WTC11 (cell line): Measurements from ENCODE around the gene PPDPF.

Experiments used
- CTCF ChIP-seq: fragments of 200-600 bp; IDR thresholded peaks from 2 replicates; pipeline ENCODE4 v1.8.0; 2022; ENCODE audit warnings: antibody characterized with exemption
- FOXJ3 ChIP-seq: sonication (generic); formaldehyde crosslinking; IDR thresholded peaks from 2 replicates; pipeline ENCODE4 v1.9.0; 2021; ENCODE audit warnings: missing genetic modification reagents, mild to moderate bottlenecking, borderline replicate concordance
- TF ChIP-seq, protein P1 (sequence below): sonication (generic); formaldehyde crosslinking; IDR thresholded peaks from 2 replicates; pipeline ENCODE4 v1.8.0; 2023; ENCODE audit warnings: mild to moderate bottlenecking, missing genetic modification reagents
- TF ChIP-seq, protein P2 (sequence below): sonication (generic); formaldehyde crosslinking; IDR thresholded peaks from 2 replicates; pipeline ENCODE4 v1.8.1; 2023; ENCODE audit warnings: mild to moderate bottlenecking, missing genetic modification reagents
- TF ChIP-seq, protein P3 (sequence below): sonication (generic); formaldehyde crosslinking; IDR thresholded peaks from 2 replicates; pipeline ENCODE4 v1.8.0; 2022; ENCODE audit warnings: mild to moderate bottlenecking, missing genetic modification reagents

GRCh38 chr20:63517376-63518309, 2.9 kb upstream of the PPDPF start:
- TF ChIP-seq CTCF, result no peak
- TF ChIP-seq, protein P1, sequence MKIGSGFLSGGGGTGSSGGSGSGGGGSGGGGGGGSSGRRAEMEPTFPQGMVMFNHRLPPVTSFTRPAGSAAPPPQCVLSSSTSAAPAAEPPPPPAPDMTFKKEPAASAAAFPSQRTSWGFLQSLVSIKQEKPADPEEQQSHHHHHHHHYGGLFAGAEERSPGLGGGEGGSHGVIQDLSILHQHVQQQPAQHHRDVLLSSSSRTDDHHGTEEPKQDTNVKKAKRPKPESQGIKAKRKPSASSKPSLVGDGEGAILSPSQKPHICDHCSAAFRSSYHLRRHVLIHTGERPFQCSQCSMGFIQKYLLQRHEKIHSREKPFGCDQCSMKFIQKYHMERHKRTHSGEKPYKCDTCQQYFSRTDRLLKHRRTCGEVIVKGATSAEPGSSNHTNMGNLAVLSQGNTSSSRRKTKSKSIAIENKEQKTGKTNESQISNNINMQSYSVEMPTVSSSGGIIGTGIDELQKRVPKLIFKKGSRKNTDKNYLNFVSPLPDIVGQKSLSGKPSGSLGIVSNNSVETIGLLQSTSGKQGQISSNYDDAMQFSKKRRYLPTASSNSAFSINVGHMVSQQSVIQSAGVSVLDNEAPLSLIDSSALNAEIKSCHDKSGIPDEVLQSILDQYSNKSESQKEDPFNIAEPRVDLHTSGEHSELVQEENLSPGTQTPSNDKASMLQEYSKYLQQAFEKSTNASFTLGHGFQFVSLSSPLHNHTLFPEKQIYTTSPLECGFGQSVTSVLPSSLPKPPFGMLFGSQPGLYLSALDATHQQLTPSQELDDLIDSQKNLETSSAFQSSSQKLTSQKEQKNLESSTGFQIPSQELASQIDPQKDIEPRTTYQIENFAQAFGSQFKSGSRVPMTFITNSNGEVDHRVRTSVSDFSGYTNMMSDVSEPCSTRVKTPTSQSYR (CRISPR knock-in tag), result no peak
- TF ChIP-seq, protein P2, sequence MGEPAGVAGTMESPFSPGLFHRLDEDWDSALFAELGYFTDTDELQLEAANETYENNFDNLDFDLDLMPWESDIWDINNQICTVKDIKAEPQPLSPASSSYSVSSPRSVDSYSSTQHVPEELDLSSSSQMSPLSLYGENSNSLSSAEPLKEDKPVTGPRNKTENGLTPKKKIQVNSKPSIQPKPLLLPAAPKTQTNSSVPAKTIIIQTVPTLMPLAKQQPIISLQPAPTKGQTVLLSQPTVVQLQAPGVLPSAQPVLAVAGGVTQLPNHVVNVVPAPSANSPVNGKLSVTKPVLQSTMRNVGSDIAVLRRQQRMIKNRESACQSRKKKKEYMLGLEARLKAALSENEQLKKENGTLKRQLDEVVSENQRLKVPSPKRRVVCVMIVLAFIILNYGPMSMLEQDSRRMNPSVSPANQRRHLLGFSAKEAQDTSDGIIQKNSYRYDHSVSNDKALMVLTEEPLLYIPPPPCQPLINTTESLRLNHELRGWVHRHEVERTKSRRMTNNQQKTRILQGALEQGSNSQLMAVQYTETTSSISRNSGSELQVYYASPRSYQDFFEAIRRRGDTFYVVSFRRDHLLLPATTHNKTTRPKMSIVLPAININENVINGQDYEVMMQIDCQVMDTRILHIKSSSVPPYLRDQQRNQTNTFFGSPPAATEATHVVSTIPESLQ (CRISPR knock-in tag), result no peak
- TF ChIP-seq FOXJ3, result no peak
- TF ChIP-seq, protein P3, sequence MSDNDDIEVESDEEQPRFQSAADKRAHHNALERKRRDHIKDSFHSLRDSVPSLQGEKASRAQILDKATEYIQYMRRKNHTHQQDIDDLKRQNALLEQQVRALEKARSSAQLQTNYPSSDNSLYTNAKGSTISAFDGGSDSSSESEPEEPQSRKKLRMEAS (CRISPR knock-in tag), result no peak
